K562 (cell line): ENCODE results near the gene TRPM8. TPM values are rescaled to one million over a fixed set of nuclear protein-coding genes. Genes with fewer than 3 reads are reported as not detected.

Source experiments
- ATAC-seq: fragments of 200-7000 bp; cut with Tn5 transposase; 3 replicates; pipeline ENCODE4 v1.9.1; 2020; ENCODE audit warnings: moderate library complexity
- BruUV-seq: library from RNA; stranded (reverse); fragments of 400-500 nt; replicated peaks from 2 replicates; lab custom pipeline; 2021; lab: Mats Ljungman, UMichigan
- CTCF ChIA-PET: fragments of 300-600 bp; formaldehyde crosslinking; extraction: SDS; loops from one replicate; lab custom pipeline; 2021; ENCODE audit warnings: low intra/inter-chr PET ratio; lab: Yijun Ruan, JAX
- POLR2A ChIA-PET: fragments of 300-600, 350-650 bp; sonication (Branson Sonifier 250); formaldehyde crosslinking; extraction: SDS; loops from one replicate; lab custom pipeline; 2021; ENCODE audit warnings: antibody characterized with exemption, inconsistent platforms; lab: Yijun Ruan, JAX
- DNase-seq, 4 experiments: peaks; one replicate each; pipeline versions ENCODE4 v3.0.0 to v3.0.0-alpha.2; 2011 to 2018; ENCODE audit warnings: low spot score in 3 of 4, mixed read lengths in 3 of 4; ENCODE audit errors: extremely low read depth in 1 of 4
- FAIRE-seq: peaks from 2 replicates; lab custom pipeline; 2011; peaks lifted over from hg19 to GRCh38; lab: Jason Lieb, UNC
- H2AFZ ChIP-seq: 2 replicates; pipeline ENCODE4 v1.6.0; 2011; ENCODE audit warnings: low read depth, low read length, control low read depth, inconsistent platforms
- H3K27ac ChIP-seq: fragments of 200-600 bp; 3 replicates; pipeline ENCODE4 v1.8.0; 2011; ENCODE audit warnings: low read depth, mild to moderate bottlenecking, control low read depth, inconsistent platforms, low read length, moderate library complexity, mixed read lengths; ENCODE audit errors: extremely low read depth
- H3K27me3 ChIP-seq, 2 experiments: fragments of 300-600 bp in 1 of 2; 2 replicates in 1 of 2; 3 replicates in 1 of 2; pipeline versions ENCODE4 v1.6.0 to v1.8.0; 2011; ENCODE audit warnings: inconsistent platforms in 2 of 2, low read length in 2 of 2, mild to moderate bottlenecking in 1 of 2, mixed read lengths in 1 of 2, moderate library complexity in 1 of 2; ENCODE audit not compliant: control insufficient read depth in 2 of 2, insufficient read depth in 2 of 2
- H3K36me3 ChIP-seq: fragments of 300-600 bp; 3 replicates; pipeline ENCODE4 v1.8.0; 2011; ENCODE audit warnings: mild to moderate bottlenecking, low read length, inconsistent platforms; ENCODE audit not compliant: control insufficient read depth, insufficient read depth
- H3K4me1 ChIP-seq, 2 experiments: fragments of 200-600 bp in 1 of 2; replicated peaks in 1 of 2; 2 replicates in 1 of 2; 3 replicates in 1 of 2; pipeline versions ENCODE4 v1.5.1 to v1.8.0; 2011; ENCODE audit warnings: inconsistent platforms in 2 of 2, low read length in 2 of 2, mild to moderate bottlenecking in 1 of 2, mixed read lengths in 1 of 2, moderate library complexity in 1 of 2; ENCODE audit not compliant: control insufficient read depth in 2 of 2, insufficient read depth in 2 of 2
- H3K4me2 ChIP-seq: 2 replicates; pipeline ENCODE4 v1.6.1; 2011; ENCODE audit warnings: low read length, control low read depth, inconsistent platforms, mixed read lengths; ENCODE audit not compliant: insufficient read depth
- H3K4me3 ChIP-seq: fragments of 200-600 bp; sonication (generic), shearing (Covaris generic); 2 replicates; pipeline ENCODE4 v1.5.1; 2016; ENCODE audit warnings: control low read depth, inconsistent platforms
- H3K79me2 ChIP-seq: fragments of 200-600 bp; 3 replicates; pipeline ENCODE4 v1.8.0; 2011; ENCODE audit warnings: low read length, inconsistent platforms; ENCODE audit not compliant: control insufficient read depth, insufficient read depth
- H3K9ac ChIP-seq, 2 experiments: 2 replicates each; pipeline versions ENCODE4 v1.6.0 to v1.6.1; 2011; ENCODE audit warnings: low read depth in 2 of 2, low read length in 2 of 2, control low read depth in 1 of 2, inconsistent platforms in 1 of 2, mild to moderate bottlenecking in 1 of 2, mixed read lengths in 1 of 2; ENCODE audit not compliant: insufficient read depth in 1 of 2
- H3K9me1 ChIP-seq: one replicate; pipeline ENCODE4 v1.6.0; 2011; ENCODE audit warnings: inconsistent platforms, mild to moderate bottlenecking, low read length, moderate library complexity; ENCODE audit not compliant: control insufficient read depth, insufficient read depth
- H3K9me3 ChIP-seq: replicated peaks from 2 replicates; pipeline ENCODE4 v1.5.1; 2011; ENCODE audit warnings: low read depth, low read length, inconsistent platforms; ENCODE audit not compliant: control insufficient read depth, insufficient read depth
- H4K20me1 ChIP-seq: replicated peaks from 2 replicates; pipeline ENCODE4 v1.6.1; 2011; ENCODE audit warnings: low read length, inconsistent platforms, mixed read lengths; ENCODE audit not compliant: control insufficient read depth, insufficient read depth
- ZNF316 ChIP-seq: fragments of 450-650 bp; IDR thresholded peaks from 2 replicates; pipeline ENCODE4 v1.6.1; 2016
- WGBS: fragments of 100-300 bp; shearing (Covaris generic); methylation state at CpG from one replicate; pipeline ENCODE4 v1.1.6; 2016; ENCODE audit warnings: low coverage, mixed read lengths; ENCODE audit not compliant: insufficient coverage; ENCODE audit errors: missing lambda C conversion rate; 5-methylcytosine and 5-hydroxymethylcytosine counted together
- in situ Hi-C: fragments of 300-500 bp; cut with MboI; formaldehyde crosslinking; loops from 4 replicates; pipeline ENCODE4 v1.15.0; 2018; ENCODE audit warnings: inconsistent platforms, mixed read lengths
- intact Hi-C: fragments of 100-400 bp; cut with micrococcal nuclease; formaldehyde crosslinking; loops from 2 replicates; pipeline ENCODE4 v1.14.2; 2022
- polyA plus RNA-seq, 8 experiments: library from polyadenylated mRNA; depleted of rRNA in 4 of 8; stranded (reverse) in 5 of 8; unstranded in 3 of 8; fragments of >200 nt; fragmentation: Nextera tagmentation in 2 of 8; fragmentation: Illumina TruSeq in 1 of 8; extraction: Ambion mirVana in 2 of 8; extraction: Trizol in 1 of 8; gene quantifications; 2 replicates each; pipeline versions ENCODE4 v1.2.1 to v1.2.3, GENCODE V29; 2011 to 2014; ENCODE audit warnings: inconsistent platforms in 1 of 8, missing spikeins in 1 of 8
- total RNA-seq, 7 experiments: library from RNA; depleted of rRNA in 6 of 7; stranded (reverse); fragments of >200 nt in 6 of 7; fragmentation: Illumina TruSeq in 2 of 7; extraction: Trizol in 2 of 7; gene quantifications; 2 replicates each; pipeline versions ENCODE4 v1.2.1 to v1.2.3, GENCODE V29; 2011 to 2021; ENCODE audit warnings: low replicate concordance in 1 of 7
- TF ChIP-seq, protein P1 (sequence below), 2 experiments: fragments of 450-650 bp; formaldehyde crosslinking in 1 of 2; IDR thresholded peaks; 2 replicates each; pipeline versions ENCODE4 v1.4.0 to v1.6.1; 2014 to 2020; ENCODE audit warnings: mild to moderate bottlenecking in 2 of 2, borderline replicate concordance in 1 of 2, low read depth in 1 of 2

Gene TRPM8
- total and polyA plus RNA-seq, 9 of the 15 experiments (the other 6 are each of a cell fraction or from before 2014, with no cell fraction given): not detected

GRCh38 chr2:233871432-233871831 lies 45.7 kb upstream of the TRPM8 start:
- no peaks in the 10 kb centered on the region for H3K27me3 ChIP-seq
- in situ Hi-C loops: loop anchor here (25.0 kb wide), 1 partner anchor 666 kb away; no protein-coding TSS in a partner anchor
- POLR2A ChIA-PET: interaction anchor here (0.6 kb wide), 1 partner anchor 41 kb away, joined by 3 read pairs; no protein-coding TSS in a partner anchor
- BruUV-seq: no TSS peak
- H3K4me3 ChIP-seq: no peak overlapping the region
- H3K9me1 ChIP-seq: no peaks in the 10 kb centered on the region
- FAIRE-seq: no peak
- peaks cover 8% of the 10 kb centered on the region for H3K36me3 ChIP-seq
- H3K9me3 ChIP-seq: peaks cover 3% of the 10 kb centered on the region; the same call in 1 of the 2 replicates
- intact Hi-C loops: no loop called here
- H2AFZ ChIP-seq: no peak overlapping the region
- CTCF ChIA-PET: no interaction called here
- ATAC-seq: no peak
- H3K79me2 ChIP-seq: peaks cover 10% of the 10 kb centered on the region
- H3K4me1 ChIP-seq: peaks cover 0 to 5% of the 10 kb centered on the region in 2 experiments; a peak in 3 of 5 replicates
- H3K4me2 ChIP-seq: no peak overlapping the region
- H4K20me1 ChIP-seq: no peaks in the 10 kb centered on the region
- no peak for DNase-seq
- WGBS: 12% methylated on average over 4 of the region's 4 CpGs
- no peak overlapping the region for H3K27ac ChIP-seq
- TF ChIP-seq ZNF316: peak; percentile 57
- TF ChIP-seq, protein P1, sequence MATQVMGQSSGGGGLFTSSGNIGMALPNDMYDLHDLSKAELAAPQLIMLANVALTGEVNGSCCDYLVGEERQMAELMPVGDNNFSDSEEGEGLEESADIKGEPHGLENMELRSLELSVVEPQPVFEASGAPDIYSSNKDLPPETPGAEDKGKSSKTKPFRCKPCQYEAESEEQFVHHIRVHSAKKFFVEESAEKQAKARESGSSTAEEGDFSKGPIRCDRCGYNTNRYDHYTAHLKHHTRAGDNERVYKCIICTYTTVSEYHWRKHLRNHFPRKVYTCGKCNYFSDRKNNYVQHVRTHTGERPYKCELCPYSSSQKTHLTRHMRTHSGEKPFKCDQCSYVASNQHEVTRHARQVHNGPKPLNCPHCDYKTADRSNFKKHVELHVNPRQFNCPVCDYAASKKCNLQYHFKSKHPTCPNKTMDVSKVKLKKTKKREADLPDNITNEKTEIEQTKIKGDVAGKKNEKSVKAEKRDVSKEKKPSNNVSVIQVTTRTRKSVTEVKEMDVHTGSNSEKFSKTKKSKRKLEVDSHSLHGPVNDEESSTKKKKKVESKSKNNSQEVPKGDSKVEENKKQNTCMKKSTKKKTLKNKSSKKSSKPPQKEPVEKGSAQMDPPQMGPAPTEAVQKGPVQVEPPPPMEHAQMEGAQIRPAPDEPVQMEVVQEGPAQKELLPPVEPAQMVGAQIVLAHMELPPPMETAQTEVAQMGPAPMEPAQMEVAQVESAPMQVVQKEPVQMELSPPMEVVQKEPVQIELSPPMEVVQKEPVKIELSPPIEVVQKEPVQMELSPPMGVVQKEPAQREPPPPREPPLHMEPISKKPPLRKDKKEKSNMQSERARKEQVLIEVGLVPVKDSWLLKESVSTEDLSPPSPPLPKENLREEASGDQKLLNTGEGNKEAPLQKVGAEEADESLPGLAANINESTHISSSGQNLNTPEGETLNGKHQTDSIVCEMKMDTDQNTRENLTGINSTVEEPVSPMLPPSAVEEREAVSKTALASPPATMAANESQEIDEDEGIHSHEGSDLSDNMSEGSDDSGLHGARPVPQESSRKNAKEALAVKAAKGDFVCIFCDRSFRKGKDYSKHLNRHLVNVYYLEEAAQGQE (IDR thresholded peaks at IDR 0.05; ENCODE audit: borderline replicate concordance): no peak
- TF ChIP-seq, protein P1 (CRISPR knock-in tag; IDR thresholded peaks at IDR 0.05; ENCODE audit: low read depth): no peak
- H3K9ac ChIP-seq: no peak overlapping the region
